DND-41 (cell line): Measurements from ENCODE around the gene FOXN3.

Experiments
- EZH2 ChIP-seq: IDR thresholded peaks from 3 replicates; pipeline ENCODE4 v1.6.1; 2012; ENCODE audit warnings: borderline replicate concordance, low read depth, mild to moderate bottlenecking, moderate library complexity, low read length, inconsistent platforms; ENCODE audit not compliant: severe bottlenecking
- TF ChIP-seq, protein P1 (sequence below): IDR thresholded peaks from 2 replicates; pipeline ENCODE4 v1.5.1; 2012; ENCODE audit warnings: borderline replicate concordance, low read length, moderate library complexity, mild to moderate bottlenecking; ENCODE audit not compliant: poor library complexity, severe bottlenecking; ENCODE audit errors: extremely low read depth

DNA sequence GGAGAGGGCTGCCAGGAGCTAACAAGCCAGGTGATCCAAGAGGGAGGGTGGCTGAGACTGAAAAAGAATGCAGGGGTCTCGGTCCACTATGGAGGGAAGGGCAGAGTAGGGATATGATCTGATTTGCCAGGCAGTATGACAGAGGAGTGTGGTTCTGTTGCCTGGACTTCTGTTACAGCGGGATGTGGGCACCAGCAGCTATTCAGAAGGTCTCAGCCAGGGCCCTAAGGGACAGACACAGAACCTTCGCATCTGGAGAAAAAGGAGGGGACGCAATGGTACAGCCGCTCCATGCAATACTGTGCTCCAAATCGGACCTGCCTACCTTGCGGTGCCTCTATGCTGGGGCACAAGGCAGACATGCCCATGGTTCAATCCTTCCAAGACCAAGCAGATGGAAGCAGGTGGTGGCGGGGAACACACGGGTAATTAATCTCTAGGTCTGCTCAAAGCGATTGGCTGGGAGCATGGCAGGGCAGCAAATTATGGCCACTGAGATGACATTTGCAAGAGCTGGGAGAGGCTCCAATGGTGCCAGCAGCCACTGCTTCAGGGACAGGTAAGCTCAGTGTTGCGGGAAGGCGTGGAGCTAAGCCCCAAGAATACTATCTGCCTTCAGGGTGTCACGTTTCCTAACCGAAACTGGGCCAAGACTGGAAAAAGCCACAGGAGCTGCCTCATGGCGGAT, 185.5 kb downstream of the FOXN3 start:
- TF ChIP-seq, protein P1, sequence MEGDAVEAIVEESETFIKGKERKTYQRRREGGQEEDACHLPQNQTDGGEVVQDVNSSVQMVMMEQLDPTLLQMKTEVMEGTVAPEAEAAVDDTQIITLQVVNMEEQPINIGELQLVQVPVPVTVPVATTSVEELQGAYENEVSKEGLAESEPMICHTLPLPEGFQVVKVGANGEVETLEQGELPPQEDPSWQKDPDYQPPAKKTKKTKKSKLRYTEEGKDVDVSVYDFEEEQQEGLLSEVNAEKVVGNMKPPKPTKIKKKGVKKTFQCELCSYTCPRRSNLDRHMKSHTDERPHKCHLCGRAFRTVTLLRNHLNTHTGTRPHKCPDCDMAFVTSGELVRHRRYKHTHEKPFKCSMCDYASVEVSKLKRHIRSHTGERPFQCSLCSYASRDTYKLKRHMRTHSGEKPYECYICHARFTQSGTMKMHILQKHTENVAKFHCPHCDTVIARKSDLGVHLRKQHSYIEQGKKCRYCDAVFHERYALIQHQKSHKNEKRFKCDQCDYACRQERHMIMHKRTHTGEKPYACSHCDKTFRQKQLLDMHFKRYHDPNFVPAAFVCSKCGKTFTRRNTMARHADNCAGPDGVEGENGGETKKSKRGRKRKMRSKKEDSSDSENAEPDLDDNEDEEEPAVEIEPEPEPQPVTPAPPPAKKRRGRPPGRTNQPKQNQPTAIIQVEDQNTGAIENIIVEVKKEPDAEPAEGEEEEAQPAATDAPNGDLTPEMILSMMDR, result no peak
- TF ChIP-seq EZH2, result no peak
